Thyroid gland (tissue), 4 donors: ENCODE measurements around the gene AKAP10. TPM values are rescaled to one million over a fixed set of nuclear protein-coding genes. Genes with fewer than 3 reads are reported as not detected.

Source experiments
- DNase-seq, 2 donors: peaks; one replicate each; pipeline ENCODE4 v3.0.0-alpha.2; 2019
- H3K27ac ChIP-seq, 3 donors: fragments of 200-600 bp; sonication (generic); 1 replicate in 2 of 3; 2 replicates in 1 of 3; pipeline ENCODE4 v1.5.1; 2016 to 2019; ENCODE audit warnings: mild to moderate bottlenecking in 1 of 3, moderate library complexity in 1 of 3
- H3K27me3 ChIP-seq: fragments of 200-600 bp; sonication (generic); one replicate; pipeline ENCODE4 v1.5.1; 2019
- H3K36me3 ChIP-seq, 2 donors: fragments of 200-600 bp; sonication (generic); one replicate each; pipeline ENCODE4 v1.5.1; 2016 to 2019
- H3K4me1 ChIP-seq, 2 donors: fragments of 200-600 bp; sonication (generic); one replicate each; pipeline ENCODE4 v1.5.1; 2017 to 2019
- H3K4me3 ChIP-seq, 3 donors: fragments of 200-600 bp; sonication (generic); replicated peaks in 1 of 3; 1 replicate in 2 of 3; 2 replicates in 1 of 3; pipeline ENCODE4 v1.5.1; 2016; ENCODE audit warnings: mild to moderate bottlenecking in 1 of 3
- H3K9me3 ChIP-seq: fragments of 200-600 bp; sonication (generic); one replicate; pipeline ENCODE4 v1.5.1; 2017
- CTCF ChIP-seq, 6 experiments: fragments of 200-600 bp in 3 of 6; fragments of 450-650 bp in 3 of 6; sonication (generic) in 3 of 6; IDR thresholded peaks; one replicate each; pipeline ENCODE4 v1.5.1; 2016 to 2019; ENCODE audit warnings: antibody characterized with exemption in 6 of 6, mild to moderate bottlenecking in 2 of 6, inconsistent platforms in 1 of 6, moderate library complexity in 1 of 6
- POLR2A ChIP-seq, 2 donors: fragments of 450-650 bp; IDR thresholded peaks; one replicate each; pipeline ENCODE4 v1.6.1; 2017; ENCODE audit warnings: antibody characterized with exemption in 2 of 2, mild to moderate bottlenecking in 2 of 2, moderate library complexity in 1 of 2
- WGBS, 2 donors: methylation state at CpG; one replicate each; pipeline ENCODE4 v1.1.5; 2017; 5-methylcytosine and 5-hydroxymethylcytosine counted together
- intact Hi-C: fragments of 100-400 bp; cut with DNase I; formaldehyde crosslinking; loops from one replicate; pipeline ENCODE4 v1.15.1; 2023
- total RNA-seq, 4 donors: library from RNA; depleted of rRNA; stranded (reverse); fragments of >200 nt; gene quantifications; one replicate each; pipeline ENCODE4 v1.2.3, GENCODE V29; 2016

AKAP10 gene
- total RNA-seq, 4 donors from 2014 or later: 34.6 to 65.0 (median 42.0) TPM

- no peak for TF ChIP-seq CTCF (IDR thresholded peaks at IDR 0.05)
- no peak for TF ChIP-seq POLR2A (IDR thresholded peaks at IDR 0.05)
- no peaks in the 10 kb centered on the region for H3K4me1 ChIP-seq
- no peak for DNase-seq
- no peaks in the 10 kb centered on the region for H3K27me3 ChIP-seq
- H3K9me3 ChIP-seq: no peaks in the 10 kb centered on the region
- H3K4me3 ChIP-seq: no peak overlapping the region
- intact Hi-C loops: no loop called here
- 79 to 91% methylated on average over 5 of the region's 5 CpGs for WGBS, 2 donors
- no peak overlapping the region for H3K27ac ChIP-seq
- peaks cover 38 to 40% of the 10 kb centered on the region in 2 donors for H3K36me3 ChIP-seq
Observed at GRCh38 chr17:19905502-19905901, 72.1 kb downstream of the AKAP10 start.

GRCh38 chr17:19904924-19905323 lies 72.7 kb downstream of the AKAP10 start:
- Histone ChIP-seq H3K27me3 (no peaks in the 10 kb centered on the region), H3K4me1 (no peaks in the 10 kb centered on the region), H3K9me3 (no peaks in the 10 kb centered on the region), H3K4me3 (no peak overlapping the region), H3K27ac (no peak overlapping the region), H3K36me3 (peaks cover 38 to 40% of the 10 kb centered on the region in 2 donors)
- intact Hi-C loops: no loop called here
- 90% methylated on average over 5 of the region's 5 CpGs for WGBS, 2 donors
- TF ChIP-seq CTCF (IDR thresholded peaks at IDR 0.05): no peak
- no peak for TF ChIP-seq POLR2A (IDR thresholded peaks at IDR 0.05)
- DNase-seq: no peak

GRCh38 chr17:19904412-19904811 lies 73.2 kb downstream of the AKAP10 start:
- Histone ChIP-seq H3K9me3 (no peaks in the 10 kb centered on the region), H3K36me3 (peaks cover 36% of the 10 kb centered on the region in 2 donors), H3K27ac (no peak overlapping the region), H3K27me3 (no peaks in the 10 kb centered on the region), H3K4me3 (no peak overlapping the region), H3K4me1 (no peaks in the 10 kb centered on the region)
- TF ChIP-seq CTCF (IDR thresholded peaks at IDR 0.05) (no peak), POLR2A (IDR thresholded peaks at IDR 0.05) (no peak)
- no peak for DNase-seq
- intact Hi-C loops: no loop called here

- Histone ChIP-seq H3K27ac (no peak overlapping the region), H3K36me3 (peaks cover 12 to 17% of the 10 kb centered on the region in 2 donors), H3K4me1 (peaks cover 0 to 3% of the 10 kb centered on the region in 2 donors), H3K4me3 (no peak overlapping the region), H3K9me3 (no peaks in the 10 kb centered on the region), H3K27me3 (no peaks in the 10 kb centered on the region)
- no peak for DNase-seq
- WGBS, 2 donors: 100% methylated on average over 2 of the region's 2 CpGs
- intact Hi-C loops: no loop called here
- no peak for TF ChIP-seq POLR2A (IDR thresholded peaks at IDR 0.05)
- TF ChIP-seq CTCF (IDR thresholded peaks at IDR 0.05): no peak
Observed at GRCh38 chr17:19900809-19901208, 76.8 kb downstream of the AKAP10 start.

- H3K27me3 ChIP-seq: no peaks in the 10 kb centered on the region
- no peak for DNase-seq
- whole genome bisulfite sequencing, 2 donors: 73 to 86% methylated on average over 2 of the region's 2 CpGs
- H3K4me3 ChIP-seq: no peak overlapping the region
- peaks cover 0 to 3% of the 10 kb centered on the region in 2 donors for H3K4me1 ChIP-seq
- H3K27ac ChIP-seq: no peak overlapping the region
- H3K36me3 ChIP-seq: no peaks in the 10 kb centered on the region
- no peak for TF ChIP-seq CTCF (IDR thresholded peaks at IDR 0.05)
- TF ChIP-seq POLR2A (IDR thresholded peaks at IDR 0.05): no peak
- no peaks in the 10 kb centered on the region for H3K9me3 ChIP-seq
- intact Hi-C loops: no loop called here
Observed at GRCh38 chr17:19897903-19898302, 79.7 kb downstream of the AKAP10 start.
